DLD1 (cell line): ENCODE data around the gene LRRK2.
"Not testable (repeated sequence)": the region's sequence is repeated elsewhere in the genome, so short reads cannot be mapped to it uniquely, and the experiment has no call there.

Source experiments
- in situ Hi-C: cut with HindIII; loops from 2 replicates; pipeline ENCODE4 v1.10.0; 2017; ENCODE audit warnings: low sequenced_read_pairs

The LRRK2 gene

GRCh38 chr12:40312982-40313576, 88.3 kb downstream of the LRRK2 start:
- in situ Hi-C loops, result no loop called here

- in situ Hi-C loops, result no loop called here
Measured at GRCh38 chr12:40313928-40314327, 89.1 kb downstream of the LRRK2 start.

GRCh38 chr12:40314927-40315326, 90.1 kb downstream of the LRRK2 start:
- in situ Hi-C loops, result no loop called here

GRCh38 chr12:40315375-40315774, 90.6 kb downstream of the LRRK2 start:
- in situ Hi-C loops, result no loop called here

- in situ Hi-C loops, result no loop called here
Measured at GRCh38 chr12:40324261-40324660, 99.5 kb downstream of the LRRK2 start.

GRCh38 chr12:40325349-40325960, 100.7 kb downstream of the LRRK2 start:
- in situ Hi-C loops, result no loop called here

- in situ Hi-C loops, result no loop called here
Measured at GRCh38 chr12:40327535-40327934, 102.7 kb downstream of the LRRK2 start.

GRCh38 chr12:40330180-40330579, 105.4 kb downstream of the LRRK2 start:
- in situ Hi-C loops, result no loop called here

GRCh38 chr12:40331886-40332285, 107.1 kb downstream of the LRRK2 start:
- in situ Hi-C loops, result no loop called here

- in situ Hi-C loops, result no loop called here
Measured at GRCh38 chr12:40335991-40336390, 111.2 kb downstream of the LRRK2 start.

GRCh38 chr12:40336573-40337199, 111.9 kb downstream of the LRRK2 start:
- in situ Hi-C loops, result no loop called here

GRCh38 chr12:40338071-40338470, 113.3 kb downstream of the LRRK2 start:
- in situ Hi-C loops, result no loop called here

- in situ Hi-C loops, result no loop called here
Measured at GRCh38 chr12:40338621-40339020, 113.8 kb downstream of the LRRK2 start.

- in situ Hi-C loops, result no loop called here
Measured at GRCh38 chr12:40342010-40342409, 117.2 kb downstream of the LRRK2 start.

- in situ Hi-C loops, result no loop called here
Measured at GRCh38 chr12:40343124-40343523, 118.3 kb downstream of the LRRK2 start.

GRCh38 chr12:40344312-40344711, 119.5 kb downstream of the LRRK2 start:
- in situ Hi-C loops, result no loop called here

GRCh38 chr12:40351976-40352375, 127.2 kb downstream of the LRRK2 start:
- in situ Hi-C loops, result no loop called here

- in situ Hi-C loops, result no loop called here
Measured at GRCh38 chr12:40375076-40375475, 150.3 kb downstream of the LRRK2 start.

- in situ Hi-C loops, result no loop called here
Measured at GRCh38 chr12:40376533-40377267, 151.9 kb downstream of the LRRK2 start.

GRCh38 chr12:40378691-40379090, 153.9 kb downstream of the LRRK2 start:
- in situ Hi-C loops, result no loop called here

- in situ Hi-C loops, result no loop called here
Measured at GRCh38 chr12:40382217-40382616, 157.4 kb downstream of the LRRK2 start.

- in situ Hi-C loops, result not testable (repeated sequence)
Measured at GRCh38 chr12:40387279-40387678, 162.5 kb downstream of the LRRK2 start.
